Retina (tissue), 1 donor: ENCODE results near the gene ID4.

Source experiments
- DNase-seq: peaks from one replicate; pipeline ENCODE4 v3.0.0-alpha.2; 2016

ID4 gene

DNA sequence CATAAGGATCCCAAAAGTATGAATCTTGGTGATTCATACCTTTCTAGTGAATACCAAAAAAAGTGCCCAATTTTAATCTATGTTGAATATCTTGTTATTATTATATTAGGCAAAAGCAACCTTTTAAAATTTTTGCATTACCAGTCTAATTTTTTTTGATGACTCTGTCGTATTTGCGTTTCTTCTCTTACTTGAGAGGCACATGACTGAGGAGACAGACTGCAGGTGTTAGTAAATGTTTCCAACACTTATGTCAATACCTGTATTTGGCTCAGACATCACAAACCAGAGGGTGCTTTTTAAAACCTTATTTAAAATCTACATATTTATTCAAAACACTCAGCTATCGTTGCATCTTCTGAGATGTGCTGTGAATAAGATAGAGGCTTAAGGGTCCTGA lies 27.1 kb downstream of the ID4 start:
- DNase-seq, result no peak

DNA sequence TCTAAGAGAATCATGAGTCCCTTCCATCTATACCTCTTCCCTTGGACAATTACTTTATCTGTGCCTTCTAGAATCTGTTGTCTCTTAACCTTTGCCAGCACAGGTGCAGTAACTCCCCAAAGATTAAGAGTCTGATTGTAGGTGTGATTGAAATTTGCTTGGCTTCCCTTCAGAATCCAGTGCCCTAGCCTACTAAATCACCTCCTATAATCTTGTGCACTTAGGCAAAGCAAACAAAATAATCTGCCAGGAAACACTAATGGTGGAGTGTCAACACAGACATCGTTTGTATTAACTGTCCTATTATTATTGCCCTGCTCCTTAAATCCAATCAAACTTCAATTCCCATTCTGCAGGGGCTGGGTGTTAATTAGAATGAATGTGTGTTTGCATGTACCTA lies 28.0 kb downstream of the ID4 start:
- DNase-seq, result no peak

DNA sequence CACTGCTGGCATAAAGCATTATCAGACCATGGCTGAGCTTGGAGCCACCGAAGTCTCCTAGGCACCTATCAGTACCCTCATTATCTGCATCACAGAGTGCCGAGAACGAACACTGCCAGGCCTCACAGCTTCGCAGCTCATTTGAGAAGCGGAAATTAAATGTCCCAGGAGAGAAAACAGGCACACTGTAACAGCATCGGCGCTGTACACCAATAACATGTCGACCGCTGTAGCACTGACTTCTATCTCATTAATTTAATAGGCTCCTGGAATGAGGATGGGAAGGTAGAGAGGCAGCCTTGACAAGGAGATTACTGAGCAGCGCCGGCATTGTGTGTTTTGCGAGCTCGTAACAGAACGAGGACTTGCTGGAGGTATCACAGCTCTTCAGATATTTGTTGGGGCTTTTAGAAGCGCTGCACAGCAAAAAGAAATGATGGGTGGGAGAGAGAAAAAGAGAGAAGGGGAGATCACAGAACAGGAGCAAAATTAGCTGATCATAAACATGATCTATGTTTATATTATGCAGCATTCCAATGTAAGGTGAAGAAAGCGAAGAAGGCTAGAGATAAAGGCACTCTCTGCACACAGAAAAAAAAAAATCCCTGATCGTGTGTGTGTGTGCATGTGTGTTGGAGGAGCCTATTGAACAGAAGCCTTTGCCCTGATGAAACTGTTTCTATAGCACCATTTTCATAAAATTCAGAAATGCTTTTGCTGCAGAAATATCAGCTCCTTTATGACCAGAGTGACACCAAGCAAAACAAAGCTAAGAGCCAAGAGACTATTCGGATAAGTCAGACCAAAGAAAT lies 29.2 kb downstream of the ID4 start:
- peak; percentile 74 for DNase-seq

DNA sequence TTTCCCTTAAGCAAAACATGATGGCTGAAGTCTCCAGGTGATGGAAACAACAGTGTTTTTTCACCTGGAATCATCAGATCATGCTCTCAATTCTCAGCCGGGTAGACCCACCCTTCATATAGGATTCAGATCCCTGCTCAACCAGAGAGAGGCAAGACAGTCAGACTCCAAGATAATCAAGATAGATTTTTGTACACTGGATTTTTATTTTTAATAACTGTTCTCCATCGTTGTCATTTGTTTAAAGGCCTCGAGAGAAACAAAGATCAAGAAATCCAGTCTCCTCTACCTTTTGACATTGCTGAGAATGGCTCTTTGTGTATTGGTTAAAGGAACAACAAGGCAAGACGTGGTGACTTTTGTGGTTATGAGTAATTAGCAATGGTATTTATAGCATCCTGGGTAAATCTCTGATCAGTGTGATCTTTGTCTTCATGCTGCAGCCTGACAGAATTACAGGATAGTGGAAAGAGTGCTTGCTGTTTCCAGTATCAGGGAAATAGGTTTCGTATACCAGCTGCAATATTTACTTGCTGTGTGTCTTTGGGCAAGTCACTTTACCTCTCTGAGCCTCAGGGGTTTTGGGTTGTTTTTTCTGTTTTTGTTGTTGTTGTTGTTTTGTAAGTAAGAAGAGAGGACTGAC lies 29.9 kb downstream of the ID4 start:
- DNase-seq, result no peak

DNA sequence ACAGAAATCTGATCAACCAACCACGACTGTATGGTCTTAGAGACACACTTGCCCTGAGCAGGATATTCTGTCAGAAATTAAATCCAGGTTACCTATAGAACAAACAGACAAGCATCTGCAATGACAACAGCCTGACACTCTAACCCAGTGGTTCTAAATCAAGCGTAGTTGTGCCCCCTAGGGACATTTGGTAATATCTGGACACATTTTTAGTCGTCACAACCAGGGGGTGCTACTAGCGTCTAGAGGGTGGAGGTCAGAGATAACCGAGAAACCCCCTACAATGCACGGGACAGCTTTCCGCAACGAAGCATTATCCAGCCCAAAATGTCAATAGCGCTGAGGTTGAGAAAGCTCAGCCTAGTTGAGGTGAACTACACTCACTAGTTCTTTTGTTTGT lies 32.3 kb downstream of the ID4 start:
- DNase-seq, result no peak

DNA sequence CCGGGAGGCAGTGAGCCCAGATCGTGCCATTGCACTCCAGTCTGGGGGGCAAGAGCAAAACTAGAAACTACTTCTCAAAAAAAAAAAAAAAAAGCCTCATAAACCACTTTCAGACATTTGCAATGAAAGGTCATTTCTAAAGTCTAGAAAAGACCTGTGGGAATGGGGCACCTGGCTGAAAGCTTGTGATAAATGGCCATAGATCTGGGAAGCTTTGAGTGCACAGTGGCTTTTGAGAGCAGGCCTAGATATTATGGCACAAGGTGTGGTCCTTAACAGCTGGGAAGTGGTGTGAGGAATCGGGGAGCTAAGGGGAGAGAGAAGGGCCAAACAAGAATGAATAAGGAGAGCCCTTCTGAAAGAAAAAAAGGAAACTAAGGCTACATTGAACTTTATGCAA lies 33.2 kb downstream of the ID4 start:
- no peak for DNase-seq

DNA sequence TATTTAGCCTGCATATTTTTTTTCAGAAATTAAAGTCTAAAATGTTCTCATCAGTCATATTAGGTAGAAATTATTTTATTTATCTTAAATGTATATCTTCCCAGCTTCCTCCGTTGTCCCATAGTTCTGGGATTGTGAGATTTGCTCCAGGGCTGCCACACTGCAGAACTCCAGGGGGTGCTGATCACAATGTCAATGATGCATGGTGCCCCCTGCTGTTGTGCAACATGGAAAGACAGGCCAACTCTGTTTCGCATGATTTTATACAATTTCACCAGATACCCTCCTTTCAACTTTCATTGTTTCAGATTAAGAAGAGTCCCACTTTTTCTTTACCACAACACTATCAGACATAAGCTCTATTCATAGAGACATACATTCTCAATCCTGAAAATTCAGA lies 35.9 kb downstream of the ID4 start:
- no peak for DNase-seq

DNA sequence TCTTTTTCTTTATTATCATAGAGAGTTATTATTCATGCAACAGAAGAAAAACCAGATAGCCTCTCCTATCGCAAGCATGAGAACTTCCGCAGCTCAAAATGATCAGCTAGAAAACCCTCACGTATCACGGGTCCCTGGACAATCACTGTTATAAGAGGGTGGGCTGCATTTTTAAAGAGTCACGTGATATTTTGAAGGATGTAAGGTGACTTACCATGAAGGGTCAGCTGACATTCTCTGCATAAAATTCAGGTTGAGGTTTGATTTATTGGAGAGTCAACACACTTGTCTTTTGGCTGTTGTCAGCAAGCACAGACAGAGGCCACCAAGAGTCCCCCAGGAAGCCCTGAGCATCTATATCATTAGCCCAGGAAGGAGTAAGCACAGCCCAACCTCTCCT lies 39.5 kb downstream of the ID4 start:
- no peak for DNase-seq

DNA sequence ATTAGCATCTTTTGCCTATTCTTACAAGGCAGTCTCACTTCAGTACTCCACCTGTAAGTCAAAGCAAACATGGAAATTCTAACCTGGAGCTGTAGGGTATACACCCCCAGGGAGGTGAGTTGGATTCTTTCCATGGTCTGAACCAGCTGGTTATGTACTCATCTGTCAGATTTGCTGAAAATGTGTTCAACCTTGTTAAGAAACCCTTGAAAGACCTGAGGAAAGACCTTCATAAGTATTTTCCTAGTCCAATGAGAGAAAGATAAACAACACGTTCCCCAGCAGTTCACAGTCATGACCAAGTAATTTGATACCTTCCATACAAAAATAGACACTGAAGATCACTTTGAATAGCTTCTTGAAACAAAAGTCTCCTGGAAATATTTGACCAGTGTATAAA lies 42.5 kb downstream of the ID4 start:
- no peak for DNase-seq

DNA sequence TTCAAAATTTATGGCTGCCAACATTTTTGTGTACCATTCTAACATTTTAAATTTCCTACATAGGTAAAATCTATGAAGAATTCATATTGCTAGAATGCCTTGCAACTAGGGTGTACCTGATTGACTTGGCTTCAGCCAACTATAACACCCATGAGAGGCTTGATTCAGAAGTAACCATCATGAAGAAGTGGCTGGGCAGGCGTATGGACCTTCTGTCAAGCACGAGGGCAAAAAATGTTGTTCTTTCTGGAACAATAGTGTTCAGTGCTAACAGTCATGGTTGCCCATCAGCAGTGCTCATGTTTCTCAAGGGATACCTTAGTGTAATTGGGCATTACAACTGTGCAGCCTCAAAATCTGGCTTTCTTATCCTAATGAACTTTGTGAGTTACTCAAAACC lies 42.9 kb downstream of the ID4 start:
- DNase-seq, result no peak

DNA sequence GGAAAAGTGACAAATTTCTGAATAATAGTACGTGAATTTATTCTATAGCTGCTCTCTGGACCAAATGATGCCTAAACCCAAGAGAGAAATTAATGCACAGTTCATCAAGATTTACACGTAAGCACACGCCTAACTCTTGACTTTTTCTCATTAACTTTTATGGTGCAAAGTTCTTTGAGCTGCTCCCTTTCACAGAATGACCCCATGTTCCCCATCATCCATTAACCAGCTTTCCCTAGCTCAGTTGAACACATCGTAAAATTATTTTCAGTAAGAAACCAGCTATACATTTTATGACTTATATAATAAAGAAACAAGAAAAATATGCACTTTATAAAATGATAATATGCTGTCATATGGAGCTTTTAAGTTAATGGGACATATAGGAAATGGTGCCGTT lies 54.3 kb downstream of the ID4 start:
- DNase-seq, result no peak
